ENCODE results near the gene PRKD1. TPM values are rescaled to one million over a fixed set of nuclear protein-coding genes. Genes with fewer than 3 reads are reported as not detected.
"Not testable (repeated sequence)": the region's sequence is repeated elsewhere in the genome, so short reads cannot be mapped to it uniquely, and the experiment has no call there.

PRKD1 gene
- total RNA-seq, 1 donor from 2014 or later = 0.54 TPM

GRCh38 chr14:29734732-29735131 is 192.9 kb downstream of the PRKD1 start:
- no peak overlapping the region for H3K4me3 Mint-ChIP-seq (ENCODE audit: unreplicated experiment)
- DNase-seq = no peak
- no peaks in the 10 kb centered on the region for H3K36me3 Mint-ChIP-seq (ENCODE audit: unreplicated experiment)
- no peaks in the 10 kb centered on the region for H3K4me1 Mint-ChIP-seq (ENCODE audit: low read depth, unreplicated experiment)
- H3K27me3 Mint-ChIP-seq (ENCODE audit: unreplicated experiment) = no peaks in the 10 kb centered on the region
- H3K27ac Mint-ChIP-seq (ENCODE audit: unreplicated experiment) = no peak overlapping the region
- peaks cover 2% of the 10 kb centered on the region for H3K9me3 Mint-ChIP-seq (ENCODE audit: unreplicated experiment)
- TF ChIP-seq CTCF (IDR thresholded peaks at IDR 0.05; ENCODE audit: partially characterized antibody, unreplicated experiment) = no peak

- DNase-seq; H3K4me3 Mint-ChIP-seq (ENCODE audit: unreplicated experiment); H3K9me3 Mint-ChIP-seq (ENCODE audit: unreplicated experiment); H3K27me3 Mint-ChIP-seq (ENCODE audit: unreplicated experiment); H3K36me3 Mint-ChIP-seq (ENCODE audit: unreplicated experiment): not testable (repeated sequence)
- peaks cover 18% of the 10 kb centered on the region for H3K4me1 Mint-ChIP-seq (ENCODE audit: low read depth, unreplicated experiment)
- H3K27ac Mint-ChIP-seq (ENCODE audit: unreplicated experiment) = peak overlapping the region; percentile 14
Measured at GRCh38 chr14:29726560-29727331, 200.9 kb downstream of the PRKD1 start.

GRCh38 chr14:29724991-29725390 is 202.7 kb downstream of the PRKD1 start:
- DNase-seq = no peak
- peaks cover 18% of the 10 kb centered on the region for H3K4me1 Mint-ChIP-seq (ENCODE audit: low read depth, unreplicated experiment)

GRCh38 chr14:29722831-29723230 is 204.8 kb downstream of the PRKD1 start:
- H3K4me3 Mint-ChIP-seq (ENCODE audit: unreplicated experiment) = no peak overlapping the region
- no peak overlapping the region for H3K27ac Mint-ChIP-seq (ENCODE audit: unreplicated experiment)
- H3K9me3 Mint-ChIP-seq (ENCODE audit: unreplicated experiment) = peaks cover 3% of the 10 kb centered on the region
- H3K27me3 Mint-ChIP-seq (ENCODE audit: unreplicated experiment) = no peaks in the 10 kb centered on the region
- TF ChIP-seq CTCF (IDR thresholded peaks at IDR 0.05; ENCODE audit: partially characterized antibody, unreplicated experiment) = no peak
- H3K4me1 Mint-ChIP-seq (ENCODE audit: low read depth, unreplicated experiment) = peaks cover 18% of the 10 kb centered on the region
- no peaks in the 10 kb centered on the region for H3K36me3 Mint-ChIP-seq (ENCODE audit: unreplicated experiment)
- DNase-seq = no peak

More at GRCh38 chr14:29724991-29725390, 202.7 kb downstream of the PRKD1 start:
- H3K27me3 Mint-ChIP-seq (ENCODE audit: unreplicated experiment) = no peaks in the 10 kb centered on the region
- H3K27ac Mint-ChIP-seq (ENCODE audit: unreplicated experiment) = peak overlapping the region; percentile 24
- H3K36me3 Mint-ChIP-seq (ENCODE audit: unreplicated experiment) = no peaks in the 10 kb centered on the region
- no peak for TF ChIP-seq CTCF (IDR thresholded peaks at IDR 0.05; ENCODE audit: partially characterized antibody, unreplicated experiment)
- H3K4me3 Mint-ChIP-seq (ENCODE audit: unreplicated experiment) = no peak overlapping the region
- peaks cover 4% of the 10 kb centered on the region for H3K9me3 Mint-ChIP-seq (ENCODE audit: unreplicated experiment)

GRCh38 chr14:29721586-29721985 is 206.1 kb downstream of the PRKD1 start:
- H3K27ac Mint-ChIP-seq (ENCODE audit: unreplicated experiment) = no peak overlapping the region
- H3K4me1 Mint-ChIP-seq (ENCODE audit: low read depth, unreplicated experiment) = peaks cover 18% of the 10 kb centered on the region
- DNase-seq = no peak
- no peak for TF ChIP-seq CTCF (IDR thresholded peaks at IDR 0.05; ENCODE audit: partially characterized antibody, unreplicated experiment)
- no peaks in the 10 kb centered on the region for H3K27me3 Mint-ChIP-seq (ENCODE audit: unreplicated experiment)
- no peaks in the 10 kb centered on the region for H3K36me3 Mint-ChIP-seq (ENCODE audit: unreplicated experiment)
- H3K9me3 Mint-ChIP-seq (ENCODE audit: unreplicated experiment) = peaks cover 3% of the 10 kb centered on the region
- no peak overlapping the region for H3K4me3 Mint-ChIP-seq (ENCODE audit: unreplicated experiment)

Data from glutamatergic neuron (in vitro differentiated cells).